AG04449 (cell line): ENCODE measurements around the gene DAB1.

Experiments
- CTCF ChIA-PET: fragments of 350-600 bp; formaldehyde crosslinking; extraction: SDS; loops from one replicate; lab custom pipeline; 2021; ENCODE audit warnings: antibody characterized with exemption; lab: Yijun Ruan, JAX
- POLR2A ChIA-PET: fragments of 400-600, 350-600 bp; formaldehyde crosslinking; extraction: SDS; loops from one replicate; lab custom pipeline; 2020; ENCODE audit warnings: antibody characterized with exemption, inconsistent platforms; lab: Yijun Ruan, JAX
- DNase-seq: peaks from one replicate; pipeline ENCODE4 v3.0.0-alpha.2; 2010; ENCODE audit warnings: low read depth, low spot score
- H3K4me3 ChIP-seq: 2 replicates; pipeline ENCODE4 v1.5.1; 2011; ENCODE audit warnings: low read depth, mild to moderate bottlenecking, control low read depth, low read length
- TF ChIP-seq, protein P1 (sequence below): IDR thresholded peaks from one replicate; pipeline ENCODE4 v1.5.1; 2011; ENCODE audit warnings: mild to moderate bottlenecking, moderate library complexity, low read length, control low read depth, inconsistent platforms; ENCODE audit not compliant: insufficient read depth; ENCODE audit errors: missing control alignments

DAB1 gene

DNA sequence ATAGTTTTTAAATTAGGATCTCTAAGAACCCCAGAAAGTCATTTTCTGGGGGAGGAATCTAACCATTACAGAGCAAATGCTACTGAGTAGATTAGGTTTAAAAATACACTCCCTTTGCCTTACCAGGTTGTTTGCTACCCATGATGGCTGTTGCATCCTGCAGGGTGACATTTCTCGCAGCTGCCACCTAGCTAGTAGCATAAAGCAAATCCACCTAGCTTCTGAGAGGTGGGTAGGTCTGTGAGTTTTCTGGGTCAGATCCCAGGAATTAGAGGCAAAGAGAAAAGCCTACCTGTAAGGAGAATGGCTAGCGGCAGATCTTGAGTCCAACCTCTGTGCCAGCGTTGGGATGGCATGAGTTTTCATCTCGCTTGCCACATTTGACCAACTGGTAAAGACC, 95.9 kb downstream of the DAB1 start:
- TF ChIP-seq, protein P1, sequence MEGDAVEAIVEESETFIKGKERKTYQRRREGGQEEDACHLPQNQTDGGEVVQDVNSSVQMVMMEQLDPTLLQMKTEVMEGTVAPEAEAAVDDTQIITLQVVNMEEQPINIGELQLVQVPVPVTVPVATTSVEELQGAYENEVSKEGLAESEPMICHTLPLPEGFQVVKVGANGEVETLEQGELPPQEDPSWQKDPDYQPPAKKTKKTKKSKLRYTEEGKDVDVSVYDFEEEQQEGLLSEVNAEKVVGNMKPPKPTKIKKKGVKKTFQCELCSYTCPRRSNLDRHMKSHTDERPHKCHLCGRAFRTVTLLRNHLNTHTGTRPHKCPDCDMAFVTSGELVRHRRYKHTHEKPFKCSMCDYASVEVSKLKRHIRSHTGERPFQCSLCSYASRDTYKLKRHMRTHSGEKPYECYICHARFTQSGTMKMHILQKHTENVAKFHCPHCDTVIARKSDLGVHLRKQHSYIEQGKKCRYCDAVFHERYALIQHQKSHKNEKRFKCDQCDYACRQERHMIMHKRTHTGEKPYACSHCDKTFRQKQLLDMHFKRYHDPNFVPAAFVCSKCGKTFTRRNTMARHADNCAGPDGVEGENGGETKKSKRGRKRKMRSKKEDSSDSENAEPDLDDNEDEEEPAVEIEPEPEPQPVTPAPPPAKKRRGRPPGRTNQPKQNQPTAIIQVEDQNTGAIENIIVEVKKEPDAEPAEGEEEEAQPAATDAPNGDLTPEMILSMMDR: no peak
- no peak overlapping the region for H3K4me3 ChIP-seq
- no peak for DNase-seq
- CTCF ChIA-PET: no interaction called here
- POLR2A ChIA-PET: no interaction called here

DNA sequence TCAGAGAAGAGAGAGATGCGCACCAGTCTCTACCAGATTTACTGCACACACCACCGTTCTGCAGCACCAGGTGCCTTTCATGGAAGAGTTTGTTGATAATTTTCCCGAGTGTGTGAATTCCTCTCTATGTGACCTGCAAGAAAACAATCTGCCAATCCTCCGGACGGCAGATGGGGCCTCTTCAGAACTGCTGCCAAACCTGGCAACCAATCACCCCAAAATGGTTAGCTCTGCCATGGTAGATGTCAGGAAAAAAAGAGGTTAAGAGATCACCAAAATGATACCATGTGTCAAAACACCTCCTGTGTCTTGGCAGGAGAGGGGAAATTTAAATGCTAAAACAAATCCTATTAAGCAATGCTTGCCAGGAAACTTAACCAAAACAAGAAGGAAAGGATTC, 96.5 kb downstream of the DAB1 start:
- POLR2A ChIA-PET: no interaction called here
- CTCF ChIA-PET: no interaction called here
- TF ChIP-seq, protein P1: no peak
- no peak for DNase-seq
- H3K4me3 ChIP-seq: no peak overlapping the region

DNA sequence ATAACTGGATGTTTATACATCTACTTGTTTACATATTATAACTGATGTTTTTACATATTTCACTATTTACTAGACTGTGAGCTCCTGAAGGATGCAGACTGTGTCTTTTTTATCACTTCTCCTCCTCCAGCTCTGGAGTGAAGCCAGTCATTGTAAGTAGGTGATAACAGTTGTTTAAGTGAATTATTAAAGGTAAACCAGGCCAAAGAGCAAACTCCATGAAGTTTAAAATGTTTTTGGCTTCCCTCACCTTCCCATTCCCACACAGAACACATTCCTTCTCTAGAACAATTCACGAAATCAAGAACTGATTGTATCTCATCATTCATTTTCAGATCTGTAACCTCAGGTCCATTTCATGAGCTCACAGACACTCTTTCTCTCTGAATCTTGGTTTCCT, 98.3 kb downstream of the DAB1 start:
- no peak for DNase-seq
- ChIA-PET POLR2A (no interaction called here), CTCF (no interaction called here)
- no peak overlapping the region for H3K4me3 ChIP-seq
- TF ChIP-seq, protein P1: no peak

DNA sequence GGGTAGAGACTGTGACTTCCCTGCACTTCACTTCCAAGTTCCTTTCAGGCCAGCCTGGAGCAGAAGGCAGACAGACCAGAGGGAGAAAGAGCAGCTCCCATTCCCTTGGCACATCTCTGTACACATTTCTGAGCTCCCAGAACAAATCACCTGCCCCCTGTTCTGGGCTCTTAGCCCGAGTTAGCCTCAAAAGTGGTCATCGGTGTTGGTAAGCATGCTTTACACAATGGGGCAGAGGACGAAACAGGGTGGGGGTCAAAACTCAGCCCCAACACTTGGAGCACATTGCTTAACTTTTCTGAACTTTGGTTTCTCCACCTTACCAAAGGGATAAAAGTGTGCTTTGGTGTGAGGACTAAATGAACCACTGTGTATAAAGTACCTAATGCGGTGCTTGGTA, 98.7 kb downstream of the DAB1 start:
- no peak for DNase-seq
- TF ChIP-seq, protein P1: no peak
- no peak overlapping the region for H3K4me3 ChIP-seq
- ChIA-PET POLR2A (no interaction called here), CTCF (no interaction called here)

DNA sequence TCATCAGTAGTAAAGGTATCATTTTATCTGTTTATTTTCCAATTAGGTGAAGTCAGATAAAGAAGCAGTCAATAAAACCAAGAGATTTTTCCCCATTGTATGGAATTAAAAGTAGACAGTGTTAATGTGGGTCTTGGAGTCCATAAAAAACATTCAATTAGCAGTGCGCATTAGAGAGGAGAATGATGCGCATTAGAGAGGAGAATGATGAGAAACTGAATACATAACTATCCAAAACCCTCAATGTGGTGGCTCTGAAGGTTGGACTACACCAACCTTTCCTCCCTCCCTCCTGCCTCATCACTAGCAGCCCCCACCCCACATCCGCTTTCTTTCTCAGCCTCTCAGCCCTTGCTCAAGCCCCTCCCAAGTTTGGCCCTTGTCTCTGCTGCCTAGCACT, 99.5 kb downstream of the DAB1 start:
- TF ChIP-seq, protein P1: no peak
- H3K4me3 ChIP-seq: no peak overlapping the region
- ChIA-PET CTCF (no interaction called here), POLR2A (no interaction called here)
- no peak for DNase-seq

DNA sequence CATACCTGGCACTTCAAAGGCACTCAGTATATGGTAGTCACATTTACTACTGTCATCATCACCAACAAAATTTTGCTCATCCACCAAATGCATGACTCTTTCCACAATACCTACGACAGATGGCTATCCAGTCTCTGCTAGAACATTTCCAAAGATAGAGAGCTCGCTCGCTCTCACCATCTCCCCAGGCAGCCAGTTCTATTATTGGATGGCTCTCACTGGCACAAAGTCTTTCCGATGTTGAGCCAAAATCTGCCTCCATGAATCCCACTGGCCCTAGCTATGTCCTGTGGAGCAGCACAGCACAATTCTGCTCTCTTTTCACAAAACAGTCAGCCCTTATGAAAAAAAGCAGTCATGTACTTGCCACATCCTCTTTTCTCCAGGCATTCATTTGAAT, 102.1 kb downstream of the DAB1 start:
- no peak for DNase-seq
- CTCF ChIA-PET: no interaction called here
- POLR2A ChIA-PET: no interaction called here
- no peak overlapping the region for H3K4me3 ChIP-seq
- TF ChIP-seq, protein P1: no peak
